ENCODE measurements around the gene STXBP4. TPM values are rescaled to one million over a fixed set of nuclear protein-coding genes. Genes with fewer than 3 reads are reported as not detected.
A peak's percentile ranks its signal among the peaks of the same experiment; 100 is the strongest.

Gene STXBP4
- total RNA-seq, 1 donor from 2014 or later: 12.0 TPM

- no peak for ATAC-seq
- Histone ChIP-seq H3K36me3 (peaks cover 9% of the 10 kb centered on the region), H3K9me3 (no peaks in the 10 kb centered on the region), H3K27ac (no peak overlapping the region), H3K4me1 (no peaks in the 10 kb centered on the region), H3K27me3 (no peaks in the 10 kb centered on the region), H3K4me3 (no peak overlapping the region)
- no peak for DNase-seq
- intact Hi-C loops (cut with DNase I): no loop called here
- TF ChIP-seq CTCF (IDR thresholded peaks at IDR 0.05): no peak
Observed at GRCh38 chr17:54941285-54941684, 27.3 kb upstream of the STXBP4 start.

GRCh38 chr17:54944796-54945195 is 23.8 kb upstream of the STXBP4 start:
- Histone ChIP-seq H3K36me3 (no peaks in the 10 kb centered on the region), H3K4me1 (no peaks in the 10 kb centered on the region), H3K9me3 (no peaks in the 10 kb centered on the region), H3K4me3 (no peak overlapping the region), H3K27me3 (no peaks in the 10 kb centered on the region), H3K27ac (no peak overlapping the region)
- ATAC-seq (no peak), DNase-seq (no peak)
- no peak for TF ChIP-seq CTCF (IDR thresholded peaks at IDR 0.05)
- intact Hi-C loops (cut with DNase I): no loop called here

- Histone ChIP-seq H3K27me3 (no peaks in the 10 kb centered on the region), H3K36me3 (no peaks in the 10 kb centered on the region), H3K27ac (no peak overlapping the region), H3K4me1 (no peaks in the 10 kb centered on the region), H3K4me3 (no peak overlapping the region), H3K9me3 (no peaks in the 10 kb centered on the region)
- no peak for ATAC-seq
- no peak for DNase-seq
- intact Hi-C loops (cut with DNase I): no loop called here
- no peak for TF ChIP-seq CTCF (IDR thresholded peaks at IDR 0.05)
Observed at GRCh38 chr17:54945231-54945630, 23.3 kb upstream of the STXBP4 start.

- TF ChIP-seq CTCF (IDR thresholded peaks at IDR 0.05): no peak
- Histone ChIP-seq H3K27ac (no peak overlapping the region), H3K4me1 (no peaks in the 10 kb centered on the region), H3K27me3 (no peaks in the 10 kb centered on the region), H3K9me3 (no peaks in the 10 kb centered on the region), H3K36me3 (no peaks in the 10 kb centered on the region), H3K4me3 (no peak overlapping the region)
- intact Hi-C loops (cut with DNase I): no loop called here
- no peak for DNase-seq
- ATAC-seq: no peak
Observed at GRCh38 chr17:54945671-54946070, 22.9 kb upstream of the STXBP4 start.

- Histone ChIP-seq H3K27ac (no peak overlapping the region), H3K36me3 (peaks cover 7% of the 10 kb centered on the region), H3K4me1 (no peaks in the 10 kb centered on the region), H3K27me3 (no peaks in the 10 kb centered on the region), H3K4me3 (no peak overlapping the region), H3K9me3 (no peaks in the 10 kb centered on the region)
- intact Hi-C loops (cut with DNase I): no loop called here
- TF ChIP-seq CTCF (IDR thresholded peaks at IDR 0.05): no peak
- ATAC-seq (no peak), DNase-seq (no peak)
Observed at GRCh38 chr17:54947396-54947795, 21.2 kb upstream of the STXBP4 start.

GRCh38 chr17:54948380-54948779 is 20.2 kb upstream of the STXBP4 start:
- Histone ChIP-seq H3K36me3 (peaks cover 9% of the 10 kb centered on the region), H3K27ac (no peak overlapping the region), H3K4me3 (no peak overlapping the region), H3K9me3 (no peaks in the 10 kb centered on the region), H3K27me3 (no peaks in the 10 kb centered on the region), H3K4me1 (no peaks in the 10 kb centered on the region)
- no peak for DNase-seq
- TF ChIP-seq CTCF (IDR thresholded peaks at IDR 0.05): no peak
- intact Hi-C loops (cut with DNase I): no loop called here
- ATAC-seq: peak; percentile 72

All from upper lobe of right lung (tissue), 1 donor.